GM12878 (cell line): ENCODE results near the gene SYNE4. TPM values are rescaled to one million over a fixed set of nuclear protein-coding genes. Genes with fewer than 3 reads are reported as not detected.

Experiments used
- BHLHE40 ChIP-seq, 2 experiments: fragments of 450-650 bp in 1 of 2; IDR thresholded peaks; 2 replicates each; pipeline ENCODE4 v1.6.1; 2011 to 2017; ENCODE audit warnings: low read depth in 2 of 2, borderline replicate concordance in 1 of 2, improper control_type of control experiment in 1 of 2, low read length in 1 of 2, mild to moderate bottlenecking in 1 of 2
- CUX1 ChIP-seq: IDR thresholded peaks from 2 replicates; pipeline ENCODE4 v1.6.1; 2012; ENCODE audit warnings: improper control_type of control experiment, low read depth, low read length; ENCODE audit not compliant: insufficient replicate concordance
- EED ChIP-seq: sonication (generic); IDR thresholded peaks from 2 replicates; pipeline ENCODE4 v1.6.1; 2016; ENCODE audit warnings: antibody characterized with exemption, low read depth
- POLR2AphosphoS5 ChIP-seq: IDR thresholded peaks from 2 replicates; pipeline ENCODE4 v1.6.1; 2011; ENCODE audit warnings: mild to moderate bottlenecking, low read length, inconsistent platforms
- PRDM15 ChIP-seq: fragments of 450-650 bp; formaldehyde crosslinking; IDR thresholded peaks from 2 replicates; pipeline ENCODE4 v1.4.0; 2020; ENCODE audit warnings: mild to moderate bottlenecking, moderate library complexity
- RAD51 ChIP-seq: fragments of 450-650 bp; IDR thresholded peaks from 2 replicates; pipeline ENCODE4 v1.6.1; 2016; ENCODE audit warnings: moderate library complexity, mild to moderate bottlenecking, inconsistent platforms
- TARDBP ChIP-seq: IDR thresholded peaks from 2 replicates; pipeline ENCODE4 v1.6.1; 2016; ENCODE audit warnings: borderline replicate concordance
- polyA plus RNA-seq, 11 experiments: library from polyadenylated mRNA; depleted of rRNA in 4 of 11; unstranded in 6 of 11; stranded (reverse) in 5 of 11; fragments of >200 nt; fragmentation: Nextera tagmentation in 4 of 11; fragmentation: Illumina TruSeq in 1 of 11; extraction: Ambion mirVana in 4 of 11; extraction: Trizol in 1 of 11; gene quantifications; 1 replicate in 1 of 11; 2 replicates in 10 of 11; pipeline versions ENCODE4 v1.2.1 to v1.2.3, GENCODE V29; 2011 to 2016; ENCODE audit warnings: inconsistent platforms in 2 of 11, missing spikeins in 2 of 11, low read depth in 1 of 11
- total RNA-seq, 4 experiments: library from RNA; depleted of rRNA in 3 of 4; stranded (reverse); fragments of >200 nt in 3 of 4; fragmentation: Illumina TruSeq in 1 of 4; extraction: Trizol in 1 of 4; gene quantifications; 2 replicates each; pipeline versions ENCODE4 v1.2.1 to v1.2.3, GENCODE V29; 2013 to 2021

Gene SYNE4
- total and polyA plus RNA-seq, 10 of the 15 experiments (the other 5 are each of a cell fraction or from before 2014, with no cell fraction given) = 0.35 to 1.2 (median 0.71) TPM

- TF ChIP-seq PRDM15 (CRISPR knock-in tag) = no peak
- TF ChIP-seq BHLHE40 (IDR thresholded peaks at IDR 0.05; ENCODE audit: borderline replicate concordance in 1 of 2, low read depth in 2 of 2, low read length in 1 of 2) = no peak
- no peak for TF ChIP-seq TARDBP
- no peak for TF ChIP-seq EED
- TF ChIP-seq POLR2AphosphoS5 = no peak
- no peak for TF ChIP-seq RAD51
- TF ChIP-seq CUX1 = no peak
Observed at GRCh38 chr19:36003284-36003683, 5.3 kb downstream of the SYNE4 start (continued).
